GM12878 (cell line): Measurements from ENCODE around the gene TRAPPC11. TPM values are rescaled to one million over a fixed set of nuclear protein-coding genes. Genes with fewer than 3 reads are reported as not detected.

Experiments
- ASH2L ChIP-seq: fragments of 300-600, 200-600 bp; sonication (generic); IDR thresholded peaks from 2 replicates; pipeline ENCODE4 v1.6.1; 2017; ENCODE audit warnings: low read depth, mild to moderate bottlenecking, borderline replicate concordance
- CBFB ChIP-seq: IDR thresholded peaks from 2 replicates; pipeline ENCODE4 v1.6.1; 2016; ENCODE audit warnings: antibody characterized with exemption, low read depth
- DPF2 ChIP-seq: fragments of 450-650 bp; IDR thresholded peaks from 2 replicates; pipeline ENCODE4 v1.6.1; 2017; ENCODE audit warnings: mild to moderate bottlenecking
- E4F1 ChIP-seq: fragments of 450-650 bp; IDR thresholded peaks from 2 replicates; pipeline ENCODE4 v1.6.1; 2018; ENCODE audit warnings: borderline replicate concordance, mild to moderate bottlenecking; ENCODE audit not compliant: partially characterized antibody
- FOXK2 ChIP-seq: fragments of 450-650 bp; IDR thresholded peaks from 2 replicates; pipeline ENCODE4 v1.6.1; 2017; ENCODE audit warnings: mild to moderate bottlenecking, moderate library complexity
- FOXM1 ChIP-seq: IDR thresholded peaks from 2 replicates; pipeline ENCODE4 v1.6.1; 2012; ENCODE audit warnings: low read depth, mild to moderate bottlenecking, inconsistent platforms, low read length, moderate library complexity
- GATAD2B ChIP-seq: fragments of 450-650 bp; conservative IDR thresholded peaks from 2 replicates; pipeline ENCODE4 v1.6.1; 2017; ENCODE audit warnings: low read depth, mild to moderate bottlenecking, moderate library complexity
- HCFC1 ChIP-seq: fragments of 150-350 bp; IDR thresholded peaks from 2 replicates; pipeline ENCODE4 v1.6.1; 2014; ENCODE audit warnings: low read length
- HSF1 ChIP-seq: fragments of 150-350 bp; IDR thresholded peaks from 2 replicates; pipeline ENCODE4 v1.6.1; 2014; ENCODE audit warnings: mild to moderate bottlenecking, low read depth, low read length
- MAX ChIP-seq: IDR thresholded peaks from 2 replicates; pipeline ENCODE4 v1.6.1; 2012; ENCODE audit warnings: low read depth, low read length, improper control_type of control experiment
- MEF2A ChIP-seq: IDR thresholded peaks from 2 replicates; pipeline ENCODE4 v1.6.1; 2011; ENCODE audit warnings: low read depth, mild to moderate bottlenecking, low read length, moderate library complexity; ENCODE audit not compliant: insufficient read depth
- MLLT1 ChIP-seq: fragments of 450-650 bp; IDR thresholded peaks from 2 replicates; pipeline ENCODE4 v1.6.1; 2016; ENCODE audit warnings: mild to moderate bottlenecking
- MTA3 ChIP-seq: IDR thresholded peaks from 2 replicates; pipeline ENCODE4 v1.6.1; 2012; ENCODE audit warnings: low read length, inconsistent platforms, borderline replicate concordance
- MYC ChIP-seq: IDR thresholded peaks from 2 replicates; pipeline ENCODE4 v1.6.1; 2011; ENCODE audit warnings: mild to moderate bottlenecking, low read length, moderate library complexity, inconsistent platforms; ENCODE audit not compliant: insufficient read depth, insufficient replicate concordance, insufficient read length, severe bottlenecking
- PAX5 ChIP-seq: IDR thresholded peaks from 2 replicates; pipeline ENCODE4 v1.6.1; 2011; ENCODE audit warnings: low read depth, low read length, borderline replicate concordance
- PML ChIP-seq: IDR thresholded peaks from 2 replicates; pipeline ENCODE4 v1.6.1; 2012; ENCODE audit warnings: low read length, inconsistent platforms
- POLR2A ChIP-seq: IDR thresholded peaks from 2 replicates; pipeline ENCODE4 v1.6.1; 2011; ENCODE audit warnings: low read depth, mild to moderate bottlenecking, low read length
- RAD21 ChIP-seq: IDR thresholded peaks from 2 replicates; pipeline ENCODE4 v1.6.1; 2011; ENCODE audit warnings: mild to moderate bottlenecking, low read depth, low read length, moderate library complexity; ENCODE audit not compliant: insufficient read depth
- SUPT20H ChIP-seq: IDR thresholded peaks from 2 replicates; pipeline ENCODE4 v1.6.1; 2011; ENCODE audit warnings: low read depth, mild to moderate bottlenecking, low read length, moderate library complexity, borderline replicate concordance; ENCODE audit not compliant: control insufficient read depth
- TARDBP ChIP-seq: IDR thresholded peaks from 2 replicates; pipeline ENCODE4 v1.6.1; 2016; ENCODE audit warnings: borderline replicate concordance
- TBL1XR1 ChIP-seq: IDR thresholded peaks from 2 replicates; pipeline ENCODE4 v1.6.1; 2012; ENCODE audit warnings: low read depth, low read length, improper control_type of control experiment
- USF1 ChIP-seq: IDR thresholded peaks from 2 replicates; pipeline ENCODE4 v1.6.1; 2011; ENCODE audit warnings: borderline replicate concordance, low read depth, mild to moderate bottlenecking, moderate library complexity, mixed read lengths, low read length; ENCODE audit not compliant: insufficient read depth; ENCODE audit errors: extremely low read length
- ZBED1 ChIP-seq: IDR thresholded peaks from 2 replicates; pipeline ENCODE4 v1.6.1; 2016; ENCODE audit warnings: borderline replicate concordance
- ZNF207 ChIP-seq: fragments of 450-650 bp; IDR thresholded peaks from 2 replicates; pipeline ENCODE4 v1.6.1; 2014; ENCODE audit warnings: antibody characterized with exemption, mild to moderate bottlenecking, borderline replicate concordance
- polyA plus RNA-seq, 11 experiments: library from polyadenylated mRNA; depleted of rRNA in 4 of 11; unstranded in 6 of 11; stranded (reverse) in 5 of 11; fragments of >200 nt; fragmentation: Nextera tagmentation in 4 of 11; fragmentation: Illumina TruSeq in 1 of 11; extraction: Ambion mirVana in 4 of 11; extraction: Trizol in 1 of 11; gene quantifications; 1 replicate in 1 of 11; 2 replicates in 10 of 11; pipeline versions ENCODE4 v1.2.1 to v1.2.3, GENCODE V29; 2011 to 2016; ENCODE audit warnings: inconsistent platforms in 2 of 11, missing spikeins in 2 of 11, low read depth in 1 of 11
- total RNA-seq, 4 experiments: library from RNA; depleted of rRNA in 3 of 4; stranded (reverse); fragments of >200 nt in 3 of 4; fragmentation: Illumina TruSeq in 1 of 4; extraction: Trizol in 1 of 4; gene quantifications; 2 replicates each; pipeline versions ENCODE4 v1.2.1 to v1.2.3, GENCODE V29; 2013 to 2021

Gene TRAPPC11
- total and polyA plus RNA-seq, 10 of the 15 experiments (the other 5 are each of a cell fraction or from before 2014, with no cell fraction given), result 7.3 to 40.5 (median 22.3) TPM

GRCh38 chr4:183659029-183659871, at the start of gene TRAPPC11, which contains the start of gene RWDD4 (continued):
- no peak for TF ChIP-seq HSF1
- TF ChIP-seq USF1, result no peak
- TF ChIP-seq MEF2A, result no peak
- 0 out of 2 replicates have a peak, but pooled peaks have one; percentile 65 for TF ChIP-seq ASH2L
- no peak for TF ChIP-seq MLLT1
- no peak for TF ChIP-seq MTA3
- 0 out of 2 replicates have a peak, but pooled peaks have one; percentile 10 for TF ChIP-seq PAX5
- no peak for TF ChIP-seq MAX
- no peak for TF ChIP-seq PML
- peak; percentile 91; the same call in 1 of the 2 replicates for TF ChIP-seq GATAD2B
- TF ChIP-seq RAD21, result no peak
- TF ChIP-seq POLR2A, result peak; percentile 80
- TF ChIP-seq SUPT20H, result no peak
- no peak for TF ChIP-seq CBFB
- peak; percentile 30; the same call in 1 of the 2 replicates for TF ChIP-seq HCFC1
- TF ChIP-seq E4F1, result peak; percentile 69
- TF ChIP-seq ZNF207, result 0 out of 2 replicates have a peak, but pooled peaks have one; percentile 9
- no peak for TF ChIP-seq ZBED1
- no peak for TF ChIP-seq TARDBP
- TF ChIP-seq DPF2, result peak; percentile 99
- TF ChIP-seq MYC, result no peak
- no peak for TF ChIP-seq FOXK2
- no peak for TF ChIP-seq FOXM1
- TF ChIP-seq TBL1XR1, result 0 out of 2 replicates have a peak, but pooled peaks have one; percentile 12
